ENCODE results near the gene IL11RA.
A peak's percentile ranks its signal among the peaks of the same experiment; 100 is the strongest.

Gene IL11RA

DNA sequence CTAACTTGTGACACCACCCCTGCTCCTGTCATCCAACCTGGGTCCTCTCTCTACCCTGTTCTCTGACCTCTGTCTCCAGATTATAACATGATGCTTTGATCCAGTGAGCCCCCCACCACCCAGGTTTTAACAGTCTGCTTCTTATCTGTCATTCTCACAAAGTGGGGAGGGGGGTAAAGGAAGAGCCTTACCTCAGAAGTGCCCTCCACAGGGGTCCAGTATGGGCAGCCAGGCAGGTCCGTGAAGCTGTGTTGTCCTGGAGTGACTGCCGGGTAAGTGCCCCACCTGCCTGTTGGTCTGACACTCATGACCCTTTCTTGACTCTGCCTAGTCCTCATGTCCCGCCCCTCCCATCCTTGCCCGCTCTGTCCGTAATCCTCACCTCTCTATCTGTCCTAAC, 3.4 kb downstream of the IL11RA start:
- no peak for DNase-seq

DNA sequence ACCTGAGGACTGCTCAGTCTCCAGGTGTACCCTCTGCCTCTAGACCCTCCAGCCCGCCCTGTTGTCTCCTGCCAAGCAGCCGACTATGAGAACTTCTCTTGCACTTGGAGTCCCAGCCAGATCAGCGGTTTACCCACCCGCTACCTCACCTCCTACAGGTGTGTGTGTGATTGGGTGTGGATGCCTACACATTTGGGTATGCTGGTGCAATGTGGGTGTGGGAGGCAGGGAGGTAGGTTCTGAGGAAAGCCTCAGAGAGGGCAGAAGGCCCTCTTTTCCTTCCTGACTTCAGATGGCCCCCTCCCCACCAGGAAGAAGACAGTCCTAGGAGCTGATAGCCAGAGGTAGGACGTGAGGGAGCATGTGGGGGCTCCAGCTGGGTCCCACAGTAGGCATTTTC, 5.0 kb downstream of the IL11RA start:
- DNase-seq = no peak

DNA sequence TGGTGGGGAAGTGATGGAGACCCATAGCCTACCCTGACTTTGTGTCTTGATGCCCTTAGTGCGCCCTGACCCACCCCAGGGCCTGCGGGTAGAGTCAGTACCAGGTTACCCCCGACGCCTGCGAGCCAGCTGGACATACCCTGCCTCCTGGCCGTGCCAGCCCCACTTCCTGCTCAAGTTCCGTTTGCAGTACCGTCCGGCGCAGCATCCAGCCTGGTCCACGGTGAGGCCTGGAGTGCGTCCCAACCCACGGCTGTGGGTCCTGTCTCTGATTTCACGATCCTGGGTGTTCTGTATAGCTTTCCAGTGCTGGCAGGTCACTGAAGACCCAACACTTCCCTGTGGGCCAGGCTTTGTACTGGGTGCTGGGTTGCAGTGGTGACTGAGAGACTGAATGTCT, 6.5 kb downstream of the IL11RA start:
- no peak for DNase-seq

- no peak for DNase-seq
Observed at GRCh38 chr9:34659592-34660253, 7.7 kb downstream of the IL11RA start.

GRCh38 chr9:34662526-34663302, 10.7 kb downstream of the IL11RA start, which contains the start of gene CCL27:
TSS of gene CCL27 (minus strand) at chr9:34662657. CDS start at chr9:34662633, 24 bp downstream.
- no peak for DNase-seq

GRCh38 chr9:34663303-34663605, 11.3 kb downstream of the IL11RA start:
- no peak for DNase-seq

DNA sequence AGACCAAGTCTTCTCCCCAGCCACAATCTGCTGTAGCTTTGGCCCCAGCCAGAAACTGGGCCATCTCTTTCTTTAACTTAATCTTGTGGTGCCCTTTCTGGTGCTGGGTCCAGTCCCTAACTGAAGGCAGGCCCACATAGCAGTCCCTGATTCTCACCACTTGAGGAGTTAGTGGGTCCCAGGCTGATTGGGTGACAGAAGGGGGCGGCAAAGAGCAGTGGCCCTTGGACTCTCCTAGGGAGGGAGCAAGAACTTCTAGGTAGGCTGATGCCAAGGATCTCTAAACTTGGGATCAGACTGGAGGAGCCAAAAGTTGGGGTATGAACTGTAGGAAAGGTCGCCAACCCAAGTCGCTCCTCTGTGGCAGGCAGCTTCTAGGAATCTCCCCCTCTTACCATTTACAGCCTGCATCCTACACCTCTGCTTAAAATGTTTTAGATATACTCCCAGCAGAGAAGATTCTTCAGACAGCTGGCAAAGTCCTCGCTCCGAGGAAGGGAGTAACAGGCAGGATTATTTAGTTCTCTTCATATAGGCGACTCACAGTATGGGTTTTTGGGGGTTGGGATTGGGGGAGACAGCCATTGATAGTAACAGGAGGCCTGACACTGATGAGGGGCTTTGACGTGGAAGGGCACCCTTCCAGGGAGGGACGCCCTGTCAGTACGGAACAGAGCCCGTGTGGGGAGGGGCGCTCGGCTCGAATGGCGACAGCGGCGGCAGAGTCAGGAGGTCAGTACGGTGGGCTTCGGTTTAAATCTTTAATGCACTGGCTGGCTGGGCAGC, 12.5 kb downstream of the IL11RA start:
- DNase-seq = peak; percentile 88

DNA sequence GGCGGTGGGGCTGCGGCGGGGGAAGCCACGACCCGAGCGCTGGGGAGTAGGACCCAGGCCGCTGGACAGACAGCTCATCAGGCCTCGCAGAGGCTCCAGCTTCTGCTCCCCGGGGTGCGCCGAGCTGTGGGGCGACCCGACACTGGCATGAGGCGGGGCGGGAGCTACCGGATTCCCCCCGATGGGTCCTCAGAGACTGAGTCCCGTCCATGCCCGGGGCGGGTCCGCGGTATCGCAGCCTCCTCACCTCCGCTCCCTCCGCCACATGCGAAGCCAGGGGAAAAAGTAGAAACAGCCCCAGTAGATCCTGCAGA, 13.0 kb downstream of the IL11RA start:
- no peak for DNase-seq

GRCh38 chr9:34665381-34666250, 13.6 kb downstream of the IL11RA start:
- peak; percentile 91 for DNase-seq

DNA sequence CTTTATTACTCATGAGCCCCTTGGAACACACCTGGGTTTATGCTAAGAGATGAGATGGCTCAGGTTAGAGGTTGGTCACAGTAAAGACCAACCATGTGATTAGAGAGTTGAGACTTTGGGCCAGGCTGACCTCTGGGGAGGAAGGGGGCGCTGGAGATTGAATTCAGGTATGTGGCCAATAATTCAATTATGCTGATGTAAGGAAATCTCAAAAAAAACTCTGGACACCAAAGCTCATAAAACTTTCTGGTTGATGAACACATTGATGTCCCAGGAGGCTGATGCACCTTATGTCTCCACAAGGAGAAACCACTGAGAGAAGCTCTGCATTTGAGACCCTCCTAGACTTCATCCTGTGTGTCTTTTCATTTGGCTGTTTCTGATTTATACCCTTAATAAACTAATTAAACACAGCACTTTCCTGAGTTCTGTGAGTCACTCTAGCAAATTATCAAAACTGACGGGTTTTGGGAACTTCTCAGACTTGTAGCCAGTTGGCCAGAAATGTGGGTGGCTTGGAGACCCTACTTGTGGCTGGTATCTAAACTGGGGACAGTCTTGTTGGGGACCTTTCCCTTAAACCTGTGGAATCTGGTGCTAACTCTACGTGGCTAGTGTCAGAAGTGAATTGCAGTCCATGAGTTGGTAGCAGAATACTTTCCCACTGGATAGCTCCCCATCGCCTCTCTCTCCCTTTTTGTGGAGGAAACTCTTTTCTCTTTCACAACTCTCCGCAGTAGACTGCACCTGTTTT, 18.0 kb downstream of the IL11RA start:
- no peak for DNase-seq

DNA sequence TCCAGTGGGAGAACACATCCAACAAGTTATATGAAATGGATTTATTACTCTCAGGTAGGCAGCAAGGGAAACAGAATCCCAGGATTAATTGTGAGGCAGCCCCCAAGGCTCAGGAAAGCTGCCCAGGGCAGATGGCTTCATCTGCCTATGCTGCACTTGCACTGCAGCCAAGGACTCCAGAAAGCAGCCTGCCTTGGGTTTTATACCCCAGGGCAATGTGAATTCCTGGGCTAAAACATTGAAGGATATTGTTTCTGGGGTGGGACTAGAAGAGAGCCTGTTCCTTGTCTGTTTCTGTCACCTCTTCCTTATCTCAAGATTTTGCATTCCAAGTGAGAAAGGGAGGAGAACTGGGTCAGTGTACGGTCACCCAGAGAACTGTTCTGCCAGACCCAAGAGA, 19.3 kb downstream of the IL11RA start:
- no peak for DNase-seq

DNA sequence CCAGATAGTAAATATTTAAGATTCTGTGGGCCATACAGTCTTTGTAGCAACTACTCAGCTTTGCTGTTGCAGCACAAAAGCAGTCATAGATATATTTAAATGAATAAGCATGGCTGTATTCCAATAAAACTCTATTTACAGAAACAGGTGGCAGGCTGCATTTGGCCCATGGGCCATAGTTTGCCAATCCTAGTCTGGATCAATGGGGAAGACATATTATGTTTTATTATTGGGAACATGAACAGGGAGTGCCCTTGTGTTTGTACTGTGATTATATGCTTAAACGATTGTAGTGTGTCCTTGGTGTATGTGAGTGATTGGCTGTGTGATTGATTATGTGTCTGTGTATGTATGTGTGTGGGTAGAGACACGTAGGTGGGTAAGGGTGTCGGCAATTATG, 22.5 kb downstream of the IL11RA start:
- no peak for DNase-seq

- peak; percentile 77 for DNase-seq
Observed at GRCh38 chr9:34675048-34675714, 23.2 kb downstream of the IL11RA start.

DNA sequence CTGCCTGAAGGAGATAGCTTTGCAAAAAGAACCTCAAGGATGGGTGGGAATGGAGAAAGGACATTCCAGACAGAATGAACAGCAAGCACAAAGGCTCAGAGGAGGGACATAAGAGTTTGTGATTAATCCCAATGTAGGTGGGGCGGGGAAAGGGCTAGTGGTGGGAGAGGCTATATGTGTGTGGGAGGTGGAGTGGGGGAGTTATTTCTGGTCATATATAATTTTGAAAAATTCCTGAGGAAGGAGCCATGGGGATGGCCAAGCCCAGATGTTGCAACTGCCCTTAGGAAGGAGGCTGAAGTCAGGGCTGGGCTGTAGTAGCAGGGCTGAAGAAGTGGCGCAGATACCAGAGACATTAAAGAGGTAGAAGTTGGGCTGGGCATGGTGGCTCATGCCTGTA, 23.9 kb downstream of the IL11RA start:
- no peak for DNase-seq

GRCh38 chr9:34684145-34684544, 32.2 kb downstream of the IL11RA start:
- DNase-seq = peak; percentile 63

GRCh38 chr9:34684816-34685215, 32.8 kb downstream of the IL11RA start:
- DNase-seq = no peak

GRCh38 chr9:34685591-34685990, 33.6 kb downstream of the IL11RA start:
- DNase-seq = no peak

DNA sequence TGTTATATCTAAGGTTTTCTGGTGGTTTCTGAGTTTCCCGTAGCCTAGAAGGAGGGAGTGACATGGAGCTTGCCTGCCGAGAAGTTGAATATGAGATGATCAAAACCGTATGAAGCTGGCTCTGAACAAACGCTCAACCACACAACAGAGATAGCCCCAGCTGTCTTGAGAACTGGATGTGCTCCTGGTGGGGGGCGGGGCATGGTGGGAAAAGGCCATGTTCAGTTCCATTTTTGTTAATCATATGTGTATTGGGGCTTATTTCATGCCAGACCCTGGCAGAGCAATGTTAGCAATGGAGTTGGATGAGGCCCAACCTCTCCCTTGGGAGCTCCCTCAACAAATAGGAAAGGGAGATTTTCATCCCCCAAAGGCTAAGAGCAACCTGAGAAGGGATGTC, 34.2 kb downstream of the IL11RA start:
- no peak for DNase-seq

DNA sequence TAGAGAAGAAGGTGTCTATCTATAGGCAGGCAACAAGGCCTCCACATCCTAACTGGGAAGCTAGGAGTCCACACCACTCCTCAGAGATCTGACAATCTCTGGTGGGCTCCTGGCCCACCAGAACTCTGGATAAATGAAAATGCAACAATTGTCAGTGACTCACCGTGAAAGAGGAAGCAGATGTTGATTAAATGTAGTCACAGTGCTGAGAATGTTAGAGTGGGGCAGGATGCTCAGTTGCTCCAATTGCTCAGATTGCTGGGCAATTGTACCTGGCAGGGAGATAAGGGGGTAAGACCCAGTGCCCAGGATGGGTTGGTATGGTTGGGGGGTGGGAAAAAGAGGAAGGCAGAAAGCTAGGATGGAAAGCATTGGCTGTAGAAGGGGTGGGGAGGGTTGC, 34.7 kb downstream of the IL11RA start:
- no peak for DNase-seq

- no peak for DNase-seq
Observed at GRCh38 chr9:34687276-34688030, 35.5 kb downstream of the IL11RA start.
